ENCODE data around the gene ISL1. TPM values are rescaled to one million over a fixed set of nuclear protein-coding genes. Genes with fewer than 3 reads are reported as not detected.

ISL1 gene
- total RNA-seq, 2 donors from 2014 or later = 1.3 to 1.6 TPM

GRCh38 chr5:51414516-51414915 lies 31.3 kb downstream of the ISL1 start:
- no peaks in the 10 kb centered on the region for H3K36me3 ChIP-seq
- intact Hi-C loops (cut with DNase I) = no loop called here
- TF ChIP-seq CTCF (IDR thresholded peaks at IDR 0.05) = no peak

DNA sequence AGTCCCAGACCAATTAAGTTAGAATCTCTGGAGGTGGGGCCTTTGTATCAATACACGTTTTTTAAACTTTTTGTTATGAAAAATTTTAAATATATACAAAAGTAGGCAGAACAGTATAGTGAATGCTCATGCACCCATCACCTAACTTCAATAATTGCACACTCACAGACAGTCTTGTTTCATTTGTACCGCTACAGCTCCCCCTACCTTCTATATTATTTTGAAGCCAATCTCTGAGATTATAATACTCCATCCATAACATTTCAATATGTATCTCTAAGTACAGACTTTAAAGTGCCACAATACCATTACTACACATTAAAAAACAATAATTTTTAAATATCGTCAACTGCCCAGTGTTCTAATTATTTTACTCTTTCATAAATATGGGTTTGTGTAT lies 32.9 kb downstream of the ISL1 start:
- intact Hi-C loops (cut with DNase I) = no loop called here
- Histone ChIP-seq H3K36me3 (no peaks in the 10 kb centered on the region), H3K27me3 (no peaks in the 10 kb centered on the region), H3K27ac (no peak overlapping the region), H3K9me3 (no peaks in the 10 kb centered on the region), H3K9ac (ENCODE audit: low read depth in 2 of 2, low read length in 2 of 2) (no peak overlapping the region), H3K4me3 (no peak overlapping the region), H3K4me1 (no peaks in the 10 kb centered on the region)
- TF ChIP-seq CTCF (IDR thresholded peaks at IDR 0.05) = no peak
- no peak for DNase-seq

More at GRCh38 chr5:51414516-51414915, 31.3 kb downstream of the ISL1 start:
- H3K27ac ChIP-seq = no peak overlapping the region
- H3K4me3 ChIP-seq = no peak overlapping the region
- no peaks in the 10 kb centered on the region for H3K4me1 ChIP-seq
- no peaks in the 10 kb centered on the region for H3K9me3 ChIP-seq
- H3K9ac ChIP-seq (ENCODE audit: low read depth in 2 of 2, low read length in 2 of 2) = no peak overlapping the region
- DNase-seq = no peak
- no peaks in the 10 kb centered on the region for H3K27me3 ChIP-seq

- H3K27ac ChIP-seq = no peak overlapping the region
- H3K36me3 ChIP-seq = no peaks in the 10 kb centered on the region
- H3K9me3 ChIP-seq = no peaks in the 10 kb centered on the region
- H3K4me3 ChIP-seq = no peak overlapping the region
- H3K27me3 ChIP-seq = no peaks in the 10 kb centered on the region
- no peak for DNase-seq
- intact Hi-C loops (cut with DNase I) = no loop called here
- no peak overlapping the region for H3K9ac ChIP-seq (ENCODE audit: low read depth in 2 of 2, low read length in 2 of 2)
- no peak for TF ChIP-seq CTCF (IDR thresholded peaks at IDR 0.05)
- no peaks in the 10 kb centered on the region for H3K4me1 ChIP-seq
Measured at GRCh38 chr5:51433052-51433710, 49.9 kb downstream of the ISL1 start.

DNA sequence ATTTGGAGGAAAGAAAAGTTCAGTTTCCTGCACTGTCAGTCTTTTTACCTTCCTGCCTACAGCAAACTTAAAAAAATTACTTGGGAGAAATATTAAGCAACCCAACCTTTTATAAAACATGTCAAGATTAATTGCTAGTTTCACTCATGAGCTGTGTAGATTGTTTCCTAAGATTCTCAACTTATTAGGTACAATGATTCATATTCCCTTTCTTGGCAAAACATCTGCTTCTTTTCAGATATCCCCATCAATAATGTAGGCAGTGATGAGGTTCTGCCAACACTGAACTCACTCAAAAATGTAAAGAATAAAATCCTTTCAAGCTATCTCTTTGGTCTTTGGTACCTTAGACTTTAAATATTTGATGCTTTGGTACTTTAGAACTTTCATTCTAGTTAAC lies 56.0 kb downstream of the ISL1 start:
- Histone ChIP-seq H3K27me3 (no peaks in the 10 kb centered on the region), H3K4me1 (no peaks in the 10 kb centered on the region), H3K9ac (ENCODE audit: low read depth in 2 of 2, low read length in 2 of 2) (no peak overlapping the region), H3K27ac (no peak overlapping the region), H3K36me3 (no peaks in the 10 kb centered on the region), H3K4me3 (no peak overlapping the region), H3K9me3 (no peaks in the 10 kb centered on the region)
- DNase-seq = no peak
- no peak for TF ChIP-seq CTCF (IDR thresholded peaks at IDR 0.05)
- intact Hi-C loops (cut with DNase I) = no loop called here
